GM18873 (cell line): ENCODE results near the gene CCDC148.

Experiments used
- ATAC-seq: cut with Tn5 transposase; IDR thresholded peaks from one replicate; pipeline ENCODE4 v1.9.1; 2021; ENCODE audit warnings: mild to moderate bottlenecking, moderate library complexity, moderate number of reproducible peaks; ENCODE audit not compliant: unreplicated experiment, low FRiP score

Gene CCDC148

GRCh38 chr2:158184556-158185343, 271.8 kb downstream of the CCDC148 start:
- no peak for ATAC-seq

GRCh38 chr2:158184001-158184400, 272.6 kb downstream of the CCDC148 start:
- ATAC-seq: no peak

GRCh38 chr2:158182676-158183295, 273.8 kb downstream of the CCDC148 start:
- ATAC-seq: no peak

DNA sequence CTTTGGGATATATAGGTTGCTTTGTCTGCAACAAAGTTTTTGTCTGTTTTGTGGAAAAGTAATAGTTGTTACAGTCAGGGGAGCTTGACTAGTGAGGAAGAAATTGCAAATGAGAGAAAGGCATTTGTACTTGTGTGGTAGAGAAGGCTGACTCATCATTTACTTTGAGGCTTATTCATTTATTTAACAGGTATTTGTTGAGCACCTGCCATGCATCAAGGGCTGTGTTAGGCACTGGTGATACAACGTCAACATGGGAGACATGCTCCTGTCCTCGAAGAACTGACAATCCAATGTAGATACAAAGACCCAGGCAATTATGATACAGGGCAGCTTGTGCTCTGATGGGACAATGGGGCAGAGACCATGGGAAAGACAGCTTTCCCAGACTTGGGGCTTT, 275.4 kb downstream of the CCDC148 start:
- no peak for ATAC-seq

DNA sequence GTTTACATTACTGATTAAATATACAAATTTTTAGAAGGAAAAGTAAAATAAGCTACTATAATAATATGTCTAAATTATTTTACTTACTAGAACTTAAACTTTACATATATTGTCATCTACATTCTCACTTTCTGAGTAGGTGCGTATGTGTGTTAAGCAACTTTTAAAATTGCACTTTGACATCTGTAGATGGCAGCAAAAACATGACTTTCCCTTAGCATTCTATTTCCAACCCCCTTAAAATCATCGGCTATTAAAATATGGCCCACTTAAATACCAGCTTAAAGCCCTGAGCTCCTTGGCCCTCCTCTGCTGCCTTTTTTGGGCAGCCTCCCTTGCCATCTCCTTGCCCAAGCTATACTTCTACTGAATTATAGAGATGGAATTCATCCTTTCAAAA, 276.9 kb downstream of the CCDC148 start:
- no peak for ATAC-seq

DNA sequence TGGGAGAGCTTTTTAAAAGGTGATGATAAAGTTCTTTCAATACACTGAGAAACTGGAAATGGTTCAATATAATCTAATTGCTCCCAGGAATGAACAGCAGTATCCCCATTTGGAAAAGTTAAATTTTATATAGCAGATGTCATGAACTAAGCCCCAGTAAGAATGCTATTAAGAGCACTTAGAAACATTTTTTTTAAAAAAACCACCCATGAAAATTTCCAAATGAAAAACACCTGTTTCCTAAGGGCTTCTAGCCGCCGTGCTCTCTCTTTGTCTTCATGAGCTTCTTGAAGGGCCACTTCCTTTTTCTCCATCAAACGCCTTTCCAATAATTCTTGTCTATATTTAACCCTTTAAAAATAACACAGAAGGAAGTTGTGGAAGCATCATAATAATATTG, 277.9 kb downstream of the CCDC148 start:
- no peak for ATAC-seq

DNA sequence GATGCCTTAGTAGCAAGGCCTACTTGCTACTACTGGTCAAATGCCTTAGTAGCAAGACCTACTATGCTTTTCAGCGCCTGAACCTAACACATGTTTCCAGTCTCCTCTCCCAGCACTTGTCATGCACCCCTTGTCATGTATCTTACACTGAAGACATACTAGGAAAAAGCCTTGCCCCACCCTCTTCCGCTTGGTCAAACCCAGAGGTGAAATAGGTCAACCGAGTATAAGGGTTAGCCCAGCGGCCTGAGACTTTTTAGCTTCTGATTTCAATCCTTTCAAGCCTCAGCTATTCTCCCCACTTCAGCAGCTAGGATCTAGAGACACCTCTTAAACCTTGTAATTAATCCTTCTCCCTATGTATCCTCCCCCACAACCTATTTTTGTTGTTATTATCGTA, 281.6 kb downstream of the CCDC148 start:
- no peak for ATAC-seq

- ATAC-seq: no peak
These were observed 282.1 kb downstream of the CCDC148 start for GRCh38 chr2:158174495-158174894.

GRCh38 chr2:158172719-158173118, 283.8 kb downstream of the CCDC148 start:
- no peak for ATAC-seq

- ATAC-seq: no peak
These were observed 302.0 kb downstream of the CCDC148 start for GRCh38 chr2:158154596-158154995.

- no peak for ATAC-seq
These were observed 303.1 kb downstream of the CCDC148 start for GRCh38 chr2:158153270-158154015.

- no peak for ATAC-seq
These were observed 311.5 kb downstream of the CCDC148 start for GRCh38 chr2:158144914-158145625.

DNA sequence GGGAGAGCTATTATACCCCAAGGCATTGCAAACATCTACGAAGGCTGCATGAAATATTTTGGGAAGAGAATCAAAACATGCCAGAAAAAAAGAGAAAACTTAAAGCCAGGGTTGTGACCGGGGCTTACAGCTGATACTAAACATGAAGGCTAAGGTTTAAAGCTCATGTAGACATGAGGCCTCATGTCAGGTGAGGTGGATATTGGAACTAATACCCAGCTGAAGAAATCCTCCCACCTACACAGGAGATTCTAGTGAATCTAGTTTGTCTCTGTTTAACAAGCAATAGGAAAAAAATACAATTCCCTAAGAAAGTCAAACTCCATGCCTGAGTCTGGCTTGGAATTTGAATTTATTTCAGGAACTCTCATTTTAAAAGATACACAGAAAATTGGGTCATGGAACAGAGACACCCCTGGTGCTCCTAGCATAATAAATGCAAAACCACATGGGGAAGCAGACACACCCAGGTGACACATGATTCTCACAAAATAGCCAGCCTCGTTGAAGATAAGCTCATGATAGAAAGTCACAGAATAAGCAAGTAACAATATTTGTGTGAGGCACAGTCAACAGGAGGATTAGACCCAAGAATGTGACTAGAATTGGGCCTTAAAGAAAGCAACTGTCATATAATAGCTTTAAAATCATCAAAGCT, 312.7 kb downstream of the CCDC148 start:
- no peak for ATAC-seq

GRCh38 chr2:158142568-158143332, 313.8 kb downstream of the CCDC148 start:
- ATAC-seq: no peak

DNA sequence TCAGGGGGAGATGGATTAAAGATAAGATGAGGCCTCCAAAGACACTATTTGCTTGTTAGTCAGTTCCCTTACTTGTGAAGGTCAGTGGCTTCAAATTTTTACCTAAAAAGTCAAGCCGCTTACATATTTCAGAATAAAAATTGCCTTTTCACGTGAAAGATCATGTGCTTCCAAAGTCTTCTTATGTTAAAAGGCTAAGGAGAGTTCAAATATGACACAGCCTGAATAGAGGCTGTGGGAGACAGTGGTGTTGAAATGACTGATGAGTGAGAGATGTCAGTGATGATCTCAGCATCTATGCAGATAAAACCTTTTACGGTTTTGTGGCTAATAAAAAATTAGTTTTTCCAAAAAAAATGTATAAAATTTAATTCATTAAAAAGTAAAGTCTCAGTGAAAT, 314.4 kb downstream of the CCDC148 start:
- ATAC-seq: no peak

GRCh38 chr2:158140201-158140600, 316.4 kb downstream of the CCDC148 start:
- ATAC-seq: no peak

DNA sequence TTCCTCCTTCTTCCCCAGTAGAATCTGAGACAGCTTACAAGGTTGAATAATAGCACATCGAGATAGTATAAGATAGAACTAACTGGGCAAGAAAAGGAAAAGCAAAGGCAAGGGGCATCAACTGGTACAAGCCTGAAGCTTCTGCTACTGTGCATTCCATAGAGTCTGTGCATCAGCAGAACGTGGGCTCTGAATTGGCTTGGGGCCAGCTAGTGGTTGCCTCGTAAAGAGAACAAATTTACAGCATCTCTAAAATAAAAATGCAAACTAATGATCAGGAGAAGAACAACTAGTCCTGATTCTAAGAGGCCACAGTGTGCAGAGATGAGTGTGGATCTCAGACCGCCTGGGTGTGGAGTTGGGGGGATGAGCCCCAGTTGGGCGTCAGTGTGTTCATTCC, 318.3 kb downstream of the CCDC148 start:
- no peak for ATAC-seq

DNA sequence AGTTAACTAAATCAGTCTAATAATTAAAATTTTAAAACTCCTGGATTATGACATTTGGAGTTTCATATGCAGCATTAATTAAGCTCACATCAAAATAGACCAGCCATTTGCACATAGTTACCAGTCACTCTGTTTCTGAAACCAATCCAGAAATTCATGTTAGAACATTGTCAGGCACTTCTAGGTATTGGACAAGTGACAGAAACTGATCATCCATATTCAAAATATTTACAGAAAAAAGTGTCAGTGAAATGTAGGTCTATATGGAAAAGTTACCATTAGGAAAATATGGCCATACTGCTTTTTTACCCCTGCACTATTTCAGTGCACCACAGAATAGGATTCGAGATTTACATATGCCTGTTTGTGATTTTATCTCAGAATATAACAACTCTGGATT, 321.5 kb downstream of the CCDC148 start:
- no peak for ATAC-seq

DNA sequence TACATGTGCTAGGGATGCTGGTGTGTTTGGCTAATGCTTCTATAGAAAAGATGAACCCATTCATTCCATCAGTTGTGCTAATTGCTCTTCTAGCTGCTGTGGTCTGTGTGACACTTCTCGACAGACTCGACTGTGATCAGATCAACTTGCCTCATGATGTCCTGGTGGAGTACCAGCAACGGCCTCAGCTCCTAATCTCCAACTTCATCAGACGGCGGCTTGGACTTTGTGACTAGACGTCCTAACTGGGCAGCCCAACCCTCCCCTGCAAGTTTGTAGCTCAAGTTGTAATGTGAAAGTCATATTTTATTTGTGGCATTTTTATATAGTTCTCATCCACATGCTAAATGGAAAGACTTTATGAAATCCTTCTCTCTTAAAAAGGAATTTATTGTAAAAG, 321.9 kb downstream of the CCDC148 start:
- no peak for ATAC-seq

DNA sequence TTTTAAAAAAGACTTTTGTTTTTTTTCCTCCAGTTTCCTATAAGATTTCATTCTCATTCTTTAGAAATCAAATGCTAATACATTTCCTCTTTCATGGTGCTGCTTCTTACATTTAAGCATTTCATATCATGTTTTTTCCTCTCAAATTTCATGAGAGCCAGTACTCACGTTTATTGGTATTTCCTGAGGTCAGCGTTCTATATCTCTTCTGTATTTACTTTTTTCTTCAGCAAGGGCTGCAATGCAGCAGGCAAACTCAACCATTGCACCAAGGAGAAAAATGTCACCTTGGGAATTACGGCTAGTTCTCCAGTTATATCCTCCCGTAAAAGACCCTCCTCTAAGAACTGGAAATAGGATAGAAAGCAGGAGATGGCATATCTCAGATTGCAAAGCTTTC, 322.5 kb downstream of the CCDC148 start:
- ATAC-seq: no peak
